Skeletal muscle satellite cell (primary cell): ENCODE results near the gene CES5A.

Experiments used
- H3K27me3 ChIP-seq: 2 replicates; pipeline ENCODE4 v1.7.0; 2013; ENCODE audit warnings: low read length; ENCODE audit not compliant: control insufficient read depth, insufficient read depth
- H3K36me3 ChIP-seq: 2 replicates; pipeline ENCODE4 v1.7.0; 2013; ENCODE audit warnings: mild to moderate bottlenecking, control low read depth, low read length; ENCODE audit not compliant: insufficient read depth
- H3K4me1 ChIP-seq: 2 replicates; pipeline ENCODE4 v1.7.0; 2013; ENCODE audit warnings: low read length; ENCODE audit not compliant: control insufficient read depth, insufficient read depth
- H3K4me2 ChIP-seq: 2 replicates; pipeline ENCODE4 v1.7.0; 2013; ENCODE audit warnings: mild to moderate bottlenecking, low read length
- H3K4me3 ChIP-seq: 2 replicates; pipeline ENCODE4 v1.7.0; 2013; ENCODE audit warnings: low read length
- H3K9ac ChIP-seq: 2 replicates; pipeline ENCODE4 v1.7.0; 2013; ENCODE audit warnings: mild to moderate bottlenecking, low read depth, low read length, moderate library complexity
- H3K9me3 ChIP-seq: replicated peaks from 2 replicates; pipeline ENCODE4 v1.7.0; 2013; ENCODE audit warnings: mild to moderate bottlenecking, control low read depth, low read length

The CES5A gene

DNA sequence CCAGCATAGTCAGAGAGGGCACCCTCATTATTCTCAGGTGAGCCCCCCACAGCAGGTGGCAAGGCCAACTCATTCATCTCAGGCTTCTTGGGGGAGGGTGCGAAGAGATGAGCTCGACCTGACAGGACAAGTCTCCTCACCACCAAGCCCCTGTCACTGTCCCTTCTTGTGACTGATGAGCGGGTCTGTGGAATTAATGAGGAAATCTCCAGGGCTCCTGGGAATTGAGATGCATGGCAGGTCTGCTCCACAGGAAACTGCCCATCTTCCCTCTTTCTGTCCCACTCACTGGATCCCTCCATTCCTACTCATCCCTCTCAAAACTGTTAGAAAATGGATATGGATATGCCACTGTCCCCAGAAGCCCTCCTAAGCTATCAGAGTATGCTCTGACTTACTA lies 32.5 kb upstream of the CES5A start:
- Histone ChIP-seq H3K4me1 (no peaks in the 10 kb centered on the region), H3K4me2 (no peak overlapping the region), H3K36me3 (no peaks in the 10 kb centered on the region), H3K4me3 (no peak overlapping the region), H3K9ac (no peak overlapping the region), H3K27me3 (no peaks in the 10 kb centered on the region), H3K9me3 (no peaks in the 10 kb centered on the region)

DNA sequence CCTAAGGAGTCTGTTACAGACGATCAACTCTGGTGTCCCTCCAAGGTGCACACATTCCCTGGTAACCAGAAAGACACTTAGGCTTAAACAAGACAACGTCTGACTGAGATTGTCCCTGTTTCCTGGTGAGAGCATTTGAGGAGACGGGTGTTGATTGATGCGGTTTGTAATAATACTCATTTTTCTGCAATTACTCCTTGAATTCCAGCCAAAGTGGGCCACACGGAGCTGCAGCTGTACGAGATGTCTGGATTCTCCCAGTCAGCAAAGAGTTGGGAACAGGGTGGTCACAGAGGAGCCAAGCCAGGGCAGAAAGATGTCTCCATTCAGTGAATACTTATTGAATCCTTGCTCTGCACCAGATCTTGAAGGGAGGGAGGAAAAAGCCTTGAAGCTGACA lies 30.9 kb upstream of the CES5A start:
- Histone ChIP-seq H3K27me3 (no peaks in the 10 kb centered on the region), H3K4me1 (no peaks in the 10 kb centered on the region), H3K4me3 (no peak overlapping the region)

DNA sequence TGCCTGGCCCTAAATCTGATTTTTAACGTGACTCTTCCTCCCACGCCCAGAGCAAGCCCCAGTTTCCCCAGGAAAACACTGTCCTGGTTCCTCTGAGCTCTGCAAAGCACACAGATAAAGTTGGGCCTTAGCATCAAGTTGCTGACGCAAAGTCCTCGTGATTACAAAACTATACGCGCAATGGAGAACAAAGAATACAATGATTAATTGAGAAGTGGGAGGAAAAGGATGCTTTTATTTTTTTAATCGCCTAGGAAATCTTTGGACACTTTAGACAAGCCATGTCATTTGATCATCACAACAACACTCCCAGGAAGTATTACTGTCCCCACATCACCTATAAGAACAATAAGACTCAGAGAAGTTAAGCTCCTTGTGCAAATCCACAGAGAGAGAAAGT lies 30.5 kb upstream of the CES5A start:
- no peak overlapping the region for H3K4me3 ChIP-seq
- H3K4me2 ChIP-seq = no peak overlapping the region
- H3K9me3 ChIP-seq = no peaks in the 10 kb centered on the region
- H3K4me1 ChIP-seq = no peaks in the 10 kb centered on the region
- no peaks in the 10 kb centered on the region for H3K36me3 ChIP-seq
- no peak overlapping the region for H3K9ac ChIP-seq
- H3K27me3 ChIP-seq = no peaks in the 10 kb centered on the region

More for the DNA sequence above, 30.9 kb upstream of the CES5A start:
- H3K4me2 ChIP-seq = no peak overlapping the region
- no peaks in the 10 kb centered on the region for H3K9me3 ChIP-seq
- H3K36me3 ChIP-seq = no peaks in the 10 kb centered on the region
- H3K9ac ChIP-seq = no peak overlapping the region

DNA sequence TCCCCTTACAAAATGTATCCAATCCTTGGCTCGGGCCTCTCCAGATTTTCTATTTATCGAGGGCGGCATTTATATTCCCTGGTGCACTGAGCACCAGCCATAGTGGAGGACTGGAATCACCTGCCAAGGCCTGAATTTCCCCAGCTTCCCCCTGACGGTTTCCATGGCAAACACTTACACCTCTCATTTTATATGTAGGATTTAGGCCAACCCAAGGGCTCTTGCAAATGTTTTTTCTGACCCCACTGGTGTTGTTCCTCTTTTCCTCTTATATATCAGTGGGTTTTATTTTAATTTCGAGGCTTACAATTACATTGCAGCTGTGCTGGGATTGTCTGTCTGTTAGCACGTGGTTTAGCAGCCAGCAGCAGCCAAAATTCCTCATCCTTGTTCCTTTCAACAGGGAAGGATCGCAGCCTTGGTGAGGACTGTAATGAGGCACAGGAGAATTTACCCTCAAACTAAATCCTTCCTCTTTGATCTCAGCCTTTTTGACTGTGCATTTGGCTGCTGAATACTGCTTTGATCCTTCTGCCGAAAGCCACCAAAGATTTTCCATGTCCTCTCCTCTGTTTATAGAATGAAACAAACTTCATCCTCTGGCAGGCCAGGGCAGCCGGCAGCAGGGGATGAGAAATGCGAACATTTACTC lies 26.5 kb upstream of the CES5A start:
- H3K4me3 ChIP-seq = no peak overlapping the region
- no peak overlapping the region for H3K9ac ChIP-seq
- H3K4me1 ChIP-seq = no peaks in the 10 kb centered on the region
- no peak overlapping the region for H3K4me2 ChIP-seq
- no peaks in the 10 kb centered on the region for H3K9me3 ChIP-seq
- no peaks in the 10 kb centered on the region for H3K36me3 ChIP-seq
- no peaks in the 10 kb centered on the region for H3K27me3 ChIP-seq

GRCh38 chr16:55900616-55901393 lies 25.6 kb upstream of the CES5A start:
- no peaks in the 10 kb centered on the region for H3K36me3 ChIP-seq
- H3K9me3 ChIP-seq = no peaks in the 10 kb centered on the region
- H3K4me2 ChIP-seq = no peak overlapping the region
- no peak overlapping the region for H3K4me3 ChIP-seq
- H3K27me3 ChIP-seq = no peaks in the 10 kb centered on the region
- no peak overlapping the region for H3K9ac ChIP-seq
- H3K4me1 ChIP-seq = no peaks in the 10 kb centered on the region

DNA sequence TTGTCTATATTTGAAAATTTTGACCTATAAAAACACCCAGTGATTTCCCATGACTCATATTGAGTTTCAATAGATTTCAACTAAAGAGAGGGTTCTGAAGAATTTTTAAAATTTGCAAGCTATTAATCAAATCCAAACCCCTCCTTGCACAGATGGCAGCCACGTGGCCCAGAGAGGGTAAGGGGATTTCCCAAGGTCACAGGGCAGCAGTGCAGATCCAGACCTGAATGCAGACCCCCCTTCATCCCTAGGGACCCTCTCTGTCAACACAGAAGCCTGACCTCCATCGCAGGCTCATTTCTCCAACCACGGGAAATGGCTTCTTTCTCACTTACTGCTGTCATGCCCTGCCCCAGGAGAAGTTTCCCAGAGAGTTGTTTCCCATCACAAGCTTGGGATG lies 24.7 kb upstream of the CES5A start:
- H3K27me3 ChIP-seq = no peaks in the 10 kb centered on the region
- H3K4me3 ChIP-seq = no peak overlapping the region
- no peak overlapping the region for H3K4me2 ChIP-seq
- H3K36me3 ChIP-seq = no peaks in the 10 kb centered on the region
- no peaks in the 10 kb centered on the region for H3K9me3 ChIP-seq
- H3K9ac ChIP-seq = no peak overlapping the region
- H3K4me1 ChIP-seq = no peaks in the 10 kb centered on the region

- Histone ChIP-seq H3K9me3 (no peaks in the 10 kb centered on the region), H3K27me3 (no peaks in the 10 kb centered on the region), H3K4me2 (no peak overlapping the region), H3K4me3 (no peak overlapping the region), H3K4me1 (no peaks in the 10 kb centered on the region), H3K9ac (no peak overlapping the region), H3K36me3 (no peaks in the 10 kb centered on the region)
Measured at GRCh38 chr16:55898592-55898991, 23.4 kb upstream of the CES5A start.

DNA sequence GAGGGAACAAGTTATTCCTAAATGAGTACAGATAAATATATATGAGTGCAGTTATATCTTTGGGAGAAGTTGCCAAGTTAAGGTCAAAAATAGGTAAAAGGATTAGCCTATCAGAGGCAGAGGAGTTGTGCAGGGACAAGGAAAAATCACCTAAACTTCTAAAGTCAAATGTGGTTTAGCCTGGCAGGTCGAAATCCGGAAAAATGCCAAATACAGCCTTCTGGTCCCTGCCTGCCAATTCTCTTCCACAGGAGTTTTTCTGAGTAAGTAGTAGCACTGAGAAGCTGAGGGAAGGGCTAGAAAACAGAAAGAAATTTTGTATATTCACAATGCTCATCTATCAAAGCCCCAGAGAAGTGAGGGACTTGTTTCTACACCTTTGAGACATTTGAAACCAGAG lies 17.6 kb upstream of the CES5A start:
- no peak overlapping the region for H3K4me3 ChIP-seq
- H3K4me2 ChIP-seq = no peak overlapping the region
- H3K9me3 ChIP-seq = no peaks in the 10 kb centered on the region
- no peaks in the 10 kb centered on the region for H3K27me3 ChIP-seq
- no peaks in the 10 kb centered on the region for H3K36me3 ChIP-seq
- no peaks in the 10 kb centered on the region for H3K4me1 ChIP-seq
- H3K9ac ChIP-seq = no peak overlapping the region

DNA sequence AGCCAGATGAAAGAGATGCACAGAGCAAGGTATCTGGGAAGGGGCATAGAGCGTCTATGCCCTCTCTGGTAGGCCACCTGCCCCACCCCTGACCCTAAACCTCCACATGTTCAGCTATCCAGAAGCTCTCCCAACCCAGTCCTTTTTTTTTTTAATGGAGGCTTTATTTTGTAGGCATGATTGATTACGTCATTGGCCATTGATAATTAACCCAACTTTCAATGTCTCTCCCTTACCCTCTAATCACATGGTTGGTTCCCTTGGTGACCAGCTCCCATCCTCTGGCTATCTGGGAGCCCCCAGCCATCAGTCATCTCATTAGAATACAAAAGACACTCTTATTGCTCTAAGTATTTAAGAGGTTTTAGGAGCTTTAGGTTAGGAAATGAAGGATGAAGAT lies 14.3 kb upstream of the CES5A start:
- H3K4me3 ChIP-seq = no peak overlapping the region
- no peak overlapping the region for H3K9ac ChIP-seq
- no peaks in the 10 kb centered on the region for H3K4me1 ChIP-seq
- H3K9me3 ChIP-seq = no peaks in the 10 kb centered on the region
- H3K4me2 ChIP-seq = no peak overlapping the region
- no peaks in the 10 kb centered on the region for H3K27me3 ChIP-seq
- no peaks in the 10 kb centered on the region for H3K36me3 ChIP-seq

GRCh38 chr16:55888546-55888945 lies 13.4 kb upstream of the CES5A start:
- Histone ChIP-seq H3K27me3 (no peaks in the 10 kb centered on the region), H3K4me3 (no peak overlapping the region), H3K36me3 (no peaks in the 10 kb centered on the region), H3K9me3 (no peaks in the 10 kb centered on the region), H3K9ac (no peak overlapping the region), H3K4me1 (no peaks in the 10 kb centered on the region), H3K4me2 (no peak overlapping the region)

DNA sequence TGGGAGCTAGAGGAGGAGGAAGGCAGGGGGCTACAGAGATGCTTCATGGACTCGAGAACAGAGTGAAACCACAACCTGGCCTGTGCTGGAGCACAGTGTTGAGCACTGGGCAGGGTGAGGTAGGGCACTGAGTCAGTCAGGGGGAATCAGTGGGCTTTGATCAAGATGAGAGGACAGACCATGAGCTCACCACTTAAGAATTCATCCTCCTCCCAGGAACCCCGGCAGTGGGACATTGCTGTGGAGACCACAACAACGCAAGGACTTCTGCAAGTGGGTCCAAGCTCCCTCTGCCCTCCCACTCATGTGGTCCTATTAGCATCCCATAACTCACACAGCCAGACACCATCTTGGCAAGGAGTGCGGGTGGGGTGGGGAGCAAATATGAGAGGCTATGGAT lies 1.7 kb upstream of the CES5A start:
- H3K36me3 ChIP-seq = no peaks in the 10 kb centered on the region
- H3K4me2 ChIP-seq = no peak overlapping the region
- H3K4me3 ChIP-seq = no peak overlapping the region
- no peak overlapping the region for H3K9ac ChIP-seq
- H3K9me3 ChIP-seq = no peaks in the 10 kb centered on the region
- H3K4me1 ChIP-seq = no peaks in the 10 kb centered on the region
- H3K27me3 ChIP-seq = no peaks in the 10 kb centered on the region

GRCh38 chr16:55873122-55873521 lies 2.1 kb downstream of the CES5A start:
- Histone ChIP-seq H3K9ac (no peak overlapping the region), H3K4me1 (no peaks in the 10 kb centered on the region), H3K27me3 (no peaks in the 10 kb centered on the region)

More at GRCh38 chr16:55873122-55873521, 2.1 kb downstream of the CES5A start:
- Histone ChIP-seq H3K36me3 (no peaks in the 10 kb centered on the region), H3K4me2 (no peak overlapping the region), H3K4me3 (no peak overlapping the region), H3K9me3 (no peaks in the 10 kb centered on the region)
